ENCODE measurements around the gene GMDS.
A peak's percentile ranks its signal among the peaks of the same experiment; 100 is the strongest.

The GMDS gene

DNA sequence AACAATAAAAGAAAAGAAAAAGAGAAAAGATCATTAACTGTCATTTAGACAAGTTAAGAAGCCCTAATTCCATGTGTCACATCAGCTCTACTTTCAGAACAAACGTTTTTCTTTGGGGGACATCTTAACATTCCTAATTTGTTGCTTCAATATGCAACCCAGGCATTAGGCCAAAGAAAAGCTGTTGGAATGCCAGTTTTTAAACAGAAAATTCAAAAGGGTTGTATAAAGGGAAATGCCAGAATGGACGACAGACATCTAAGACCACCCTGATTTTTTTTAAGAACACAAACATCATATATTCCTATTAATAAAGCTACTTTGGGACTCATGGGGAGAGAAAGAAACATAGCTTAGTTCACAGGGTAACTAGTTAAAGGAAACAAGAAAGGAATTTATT, 315.0 kb downstream of the GMDS start:
- H3K18ac ChIP-seq (ENCODE audit: low read length), result no peak overlapping the region
- no peak overlapping the region for H2BK12ac ChIP-seq (ENCODE audit: low read length)
- H4K8ac ChIP-seq (ENCODE audit: low read depth, low read length), result no peak overlapping the region
- H3K4me2 ChIP-seq (ENCODE audit: low read length), result no peak overlapping the region
- no peak overlapping the region for H3K4ac ChIP-seq (ENCODE audit: low read depth, low read length)
- no peaks in the 10 kb centered on the region for H3K79me2 ChIP-seq (ENCODE audit: control insufficient read depth, insufficient read depth, low read length, poor library complexity)
- H2AFZ ChIP-seq (ENCODE audit: insufficient read depth, low read length, poor library complexity), result no peak overlapping the region
- WGBS (ENCODE audit: extremely low coverage, insufficient coverage, insufficient read length), result no CpG with 5 or more reads among the region's 2 CpGs
- H3K4me1 ChIP-seq (ENCODE audit: control insufficient read depth in 1 of 2, insufficient read depth in 2 of 2, low read length in 2 of 2), result no peaks in the 10 kb centered on the region
- H2BK5ac ChIP-seq (ENCODE audit: low read depth, low read length, poor library complexity), result no peak overlapping the region
- H3K23ac ChIP-seq (ENCODE audit: low read length), result no peak overlapping the region
- H2AK5ac ChIP-seq (ENCODE audit: low read length), result no peak overlapping the region
- no peak overlapping the region for H3K4me3 ChIP-seq (ENCODE audit: low read depth, low read length)
- H3K36me3 ChIP-seq (ENCODE audit: control insufficient read depth in 1 of 2, insufficient read depth in 2 of 2, low read length in 2 of 2), result no peaks in the 10 kb centered on the region
- no peaks in the 10 kb centered on the region for H3K27me3 ChIP-seq (ENCODE audit: insufficient read depth, low read length)
- no peak overlapping the region for H3K27ac ChIP-seq (ENCODE audit: low read depth, low read length)
- no peaks in the 10 kb centered on the region for H3K79me1 ChIP-seq (ENCODE audit: low read length)
- no peaks in the 10 kb centered on the region for H3K9me3 ChIP-seq (ENCODE audit: insufficient read depth, low read depth, low read length)
- H4K91ac ChIP-seq (ENCODE audit: low read depth, low read length), result no peak overlapping the region
- DNase-seq, result no peak
- no peak overlapping the region for H4K12ac ChIP-seq (ENCODE audit: low read depth, low read length)
- no peak overlapping the region for H3K9ac ChIP-seq (ENCODE audit: low read length)
- H2BK120ac ChIP-seq (ENCODE audit: insufficient read depth, low read length, poor library complexity), result no peak overlapping the region
- H3K14ac ChIP-seq (ENCODE audit: low read length), result no peak overlapping the region

DNA sequence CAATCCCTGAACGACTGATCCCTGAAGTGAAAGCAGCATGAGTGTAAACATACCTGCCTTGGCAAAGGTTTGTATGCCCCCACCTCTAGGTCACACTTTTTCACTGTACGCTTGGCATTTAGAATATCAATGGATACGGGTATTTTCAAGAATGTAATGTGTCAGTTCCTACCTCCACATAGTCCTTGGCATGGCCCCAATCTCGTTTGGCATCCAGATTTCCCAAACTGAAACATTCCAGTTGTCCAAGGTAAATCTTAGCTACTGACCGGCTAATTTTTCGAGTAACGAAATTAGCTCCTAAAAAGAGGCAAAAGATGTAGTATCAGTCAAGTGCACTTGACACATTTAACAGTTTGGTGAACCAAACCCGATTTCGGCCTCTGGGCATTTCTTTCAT, 315.5 kb downstream of the GMDS start:
- Histone ChIP-seq H3K27me3 (ENCODE audit: insufficient read depth, low read length) (no peaks in the 10 kb centered on the region), H4K91ac (ENCODE audit: low read depth, low read length) (no peak overlapping the region), H3K4me1 (ENCODE audit: control insufficient read depth in 1 of 2, insufficient read depth in 2 of 2, low read length in 2 of 2) (no peaks in the 10 kb centered on the region), H2BK120ac (ENCODE audit: insufficient read depth, low read length, poor library complexity) (no peak overlapping the region), H2BK12ac (ENCODE audit: low read length) (no peak overlapping the region), H3K27ac (ENCODE audit: low read depth, low read length) (no peak overlapping the region), H2BK5ac (ENCODE audit: low read depth, low read length, poor library complexity) (no peak overlapping the region), H3K4ac (ENCODE audit: low read depth, low read length) (no peak overlapping the region), H3K23ac (ENCODE audit: low read length) (no peak overlapping the region), H2AFZ (ENCODE audit: insufficient read depth, low read length, poor library complexity) (no peak overlapping the region), H3K14ac (ENCODE audit: low read length) (no peak overlapping the region), H3K79me1 (ENCODE audit: low read length) (no peaks in the 10 kb centered on the region), H3K18ac (ENCODE audit: low read length) (no peak overlapping the region), H3K4me2 (ENCODE audit: low read length) (no peak overlapping the region), H3K4me3 (ENCODE audit: low read depth, low read length) (no peak overlapping the region), H2AK5ac (ENCODE audit: low read length) (no peak overlapping the region), H4K12ac (ENCODE audit: low read depth, low read length) (no peak overlapping the region), H3K9me3 (ENCODE audit: insufficient read depth, low read depth, low read length) (no peaks in the 10 kb centered on the region), H4K8ac (ENCODE audit: low read depth, low read length) (no peak overlapping the region), H3K36me3 (ENCODE audit: control insufficient read depth in 1 of 2, insufficient read depth in 2 of 2, low read length in 2 of 2) (no peaks in the 10 kb centered on the region), H3K9ac (ENCODE audit: low read length) (no peak overlapping the region), H3K79me2 (ENCODE audit: control insufficient read depth, insufficient read depth, low read length, poor library complexity) (no peaks in the 10 kb centered on the region)
- WGBS (ENCODE audit: extremely low coverage, insufficient coverage, insufficient read length), result no CpG with 5 or more reads among the region's 9 CpGs
- peak in 1 of 2 donors; percentile 47 for DNase-seq

DNA sequence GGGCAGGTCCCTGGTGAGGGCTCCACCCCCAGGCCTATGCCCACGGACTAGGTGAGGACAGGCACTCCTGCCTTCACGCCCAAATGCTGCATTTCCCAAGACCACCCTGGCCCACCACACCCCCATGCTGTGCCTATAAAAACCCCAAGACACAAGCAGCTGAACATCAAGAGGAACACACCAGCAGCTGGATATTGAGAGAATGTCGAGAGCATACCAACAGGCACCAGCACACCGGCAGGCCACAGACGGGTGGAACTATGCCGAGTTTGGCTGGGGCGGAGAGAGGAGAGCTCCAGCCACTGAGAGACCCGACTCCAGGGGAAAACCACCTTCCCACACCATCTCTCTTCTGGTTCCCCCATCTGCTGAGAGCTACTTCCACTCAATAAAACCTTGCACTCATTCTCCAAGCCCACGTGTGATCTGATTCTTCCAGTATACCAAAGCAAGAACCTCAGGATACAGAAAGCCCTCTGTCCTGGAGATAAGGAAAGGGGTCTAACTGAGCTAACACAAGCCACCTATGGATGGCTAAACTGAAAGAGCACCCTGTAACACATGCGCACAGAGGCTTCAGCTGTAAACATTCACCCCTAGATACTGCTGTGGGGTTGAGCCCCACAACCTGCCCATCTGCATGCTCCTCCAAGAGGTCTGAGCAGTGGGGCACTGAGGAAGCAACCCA, 319.5 kb downstream of the GMDS start:
- no peak overlapping the region for H2AFZ ChIP-seq (ENCODE audit: insufficient read depth, low read length, poor library complexity)

DNA sequence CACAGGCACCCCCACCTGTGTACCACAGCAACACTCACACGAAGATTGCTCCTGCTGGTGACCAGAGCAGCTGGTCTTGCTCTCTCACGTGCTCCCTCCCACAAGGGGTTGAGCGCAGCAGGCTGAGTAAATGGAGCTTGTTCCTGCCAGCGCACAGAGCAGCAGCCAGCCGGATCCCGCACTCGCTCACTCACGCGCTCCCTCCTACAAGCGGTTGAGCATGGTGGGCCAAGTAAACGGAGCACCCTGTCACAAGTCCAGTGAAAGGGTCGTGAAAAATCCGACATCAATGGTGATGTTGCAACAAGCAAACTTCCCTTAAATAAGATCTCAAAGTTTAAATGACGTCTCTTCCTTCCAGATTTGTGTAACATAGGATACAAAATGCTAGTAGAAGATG, 322.0 kb downstream of the GMDS start:
- Histone ChIP-seq H3K4ac (ENCODE audit: low read depth, low read length) (no peak overlapping the region), H2BK5ac (ENCODE audit: low read depth, low read length, poor library complexity) (no peak overlapping the region), H2AFZ (ENCODE audit: insufficient read depth, low read length, poor library complexity) (no peak overlapping the region), H2BK120ac (ENCODE audit: insufficient read depth, low read length, poor library complexity) (no peak overlapping the region), H3K27me3 (ENCODE audit: insufficient read depth, low read length) (no peaks in the 10 kb centered on the region), H3K27ac (ENCODE audit: low read depth, low read length) (no peak overlapping the region), H3K18ac (ENCODE audit: low read length) (no peak overlapping the region), H4K12ac (ENCODE audit: low read depth, low read length) (no peak overlapping the region), H3K23ac (ENCODE audit: low read length) (no peak overlapping the region), H3K4me1 (ENCODE audit: control insufficient read depth in 1 of 2, insufficient read depth in 2 of 2, low read length in 2 of 2) (no peaks in the 10 kb centered on the region), H2BK12ac (ENCODE audit: low read length) (no peak overlapping the region), H3K4me2 (ENCODE audit: low read length) (no peak overlapping the region), H3K9me3 (ENCODE audit: insufficient read depth, low read depth, low read length) (no peaks in the 10 kb centered on the region), H3K4me3 (ENCODE audit: low read depth, low read length) (no peak overlapping the region), H4K8ac (ENCODE audit: low read depth, low read length) (no peak overlapping the region), H3K79me1 (ENCODE audit: low read length) (no peaks in the 10 kb centered on the region), H3K36me3 (ENCODE audit: control insufficient read depth in 1 of 2, insufficient read depth in 2 of 2, low read length in 2 of 2) (no peaks in the 10 kb centered on the region), H4K91ac (ENCODE audit: low read depth, low read length) (no peak overlapping the region), H3K9ac (ENCODE audit: low read length) (no peak overlapping the region), H3K14ac (ENCODE audit: low read length) (no peak overlapping the region), H3K79me2 (ENCODE audit: control insufficient read depth, insufficient read depth, low read length, poor library complexity) (no peaks in the 10 kb centered on the region), H2AK5ac (ENCODE audit: low read length) (no peak overlapping the region)
- WGBS (ENCODE audit: extremely low coverage, insufficient coverage, insufficient read length), result no CpG with 5 or more reads among the region's 14 CpGs
- DNase-seq, result no peak

More for the DNA sequence above, 319.5 kb downstream of the GMDS start:
- H3K27me3 ChIP-seq (ENCODE audit: insufficient read depth, low read length), result no peaks in the 10 kb centered on the region
- no peak overlapping the region for H2BK12ac ChIP-seq (ENCODE audit: low read length)
- no peaks in the 10 kb centered on the region for H3K4me1 ChIP-seq (ENCODE audit: control insufficient read depth in 1 of 2, insufficient read depth in 2 of 2, low read length in 2 of 2)
- no peak overlapping the region for H3K4me2 ChIP-seq (ENCODE audit: low read length)
- no peak overlapping the region for H2AK5ac ChIP-seq (ENCODE audit: low read length)
- no CpG with 5 or more reads among the region's 10 CpGs for WGBS (ENCODE audit: extremely low coverage, insufficient coverage, insufficient read length)
- no peak overlapping the region for H3K14ac ChIP-seq (ENCODE audit: low read length)
- no peak overlapping the region for H4K91ac ChIP-seq (ENCODE audit: low read depth, low read length)
- H4K12ac ChIP-seq (ENCODE audit: low read depth, low read length), result no peak overlapping the region
- H3K23ac ChIP-seq (ENCODE audit: low read length), result no peak overlapping the region
- H3K9ac ChIP-seq (ENCODE audit: low read length), result peak overlapping the region; percentile 40
- no peak overlapping the region for H2BK120ac ChIP-seq (ENCODE audit: insufficient read depth, low read length, poor library complexity)
- H3K18ac ChIP-seq (ENCODE audit: low read length), result no peak overlapping the region
- H3K27ac ChIP-seq (ENCODE audit: low read depth, low read length), result no peak overlapping the region
- DNase-seq, result peak in 1 of 2 donors; percentile 21
- no peaks in the 10 kb centered on the region for H3K36me3 ChIP-seq (ENCODE audit: control insufficient read depth in 1 of 2, insufficient read depth in 2 of 2, low read length in 2 of 2)
- no peak overlapping the region for H2BK5ac ChIP-seq (ENCODE audit: low read depth, low read length, poor library complexity)
- H3K79me1 ChIP-seq (ENCODE audit: low read length), result no peaks in the 10 kb centered on the region
- no peak overlapping the region for H3K4ac ChIP-seq (ENCODE audit: low read depth, low read length)
- no peaks in the 10 kb centered on the region for H3K79me2 ChIP-seq (ENCODE audit: control insufficient read depth, insufficient read depth, low read length, poor library complexity)
- H4K8ac ChIP-seq (ENCODE audit: low read depth, low read length), result no peak overlapping the region
- no peak overlapping the region for H3K4me3 ChIP-seq (ENCODE audit: low read depth, low read length)
- H3K9me3 ChIP-seq (ENCODE audit: insufficient read depth, low read depth, low read length), result no peaks in the 10 kb centered on the region
